ENCODE results near the gene ITM2C. TPM values are rescaled to one million over a fixed set of nuclear protein-coding genes. Genes with fewer than 3 reads are reported as not detected.

The ITM2C gene
- polyA plus RNA-seq, 3 donors = 1.4 to 3.2 (median 2.9) TPM

DNA sequence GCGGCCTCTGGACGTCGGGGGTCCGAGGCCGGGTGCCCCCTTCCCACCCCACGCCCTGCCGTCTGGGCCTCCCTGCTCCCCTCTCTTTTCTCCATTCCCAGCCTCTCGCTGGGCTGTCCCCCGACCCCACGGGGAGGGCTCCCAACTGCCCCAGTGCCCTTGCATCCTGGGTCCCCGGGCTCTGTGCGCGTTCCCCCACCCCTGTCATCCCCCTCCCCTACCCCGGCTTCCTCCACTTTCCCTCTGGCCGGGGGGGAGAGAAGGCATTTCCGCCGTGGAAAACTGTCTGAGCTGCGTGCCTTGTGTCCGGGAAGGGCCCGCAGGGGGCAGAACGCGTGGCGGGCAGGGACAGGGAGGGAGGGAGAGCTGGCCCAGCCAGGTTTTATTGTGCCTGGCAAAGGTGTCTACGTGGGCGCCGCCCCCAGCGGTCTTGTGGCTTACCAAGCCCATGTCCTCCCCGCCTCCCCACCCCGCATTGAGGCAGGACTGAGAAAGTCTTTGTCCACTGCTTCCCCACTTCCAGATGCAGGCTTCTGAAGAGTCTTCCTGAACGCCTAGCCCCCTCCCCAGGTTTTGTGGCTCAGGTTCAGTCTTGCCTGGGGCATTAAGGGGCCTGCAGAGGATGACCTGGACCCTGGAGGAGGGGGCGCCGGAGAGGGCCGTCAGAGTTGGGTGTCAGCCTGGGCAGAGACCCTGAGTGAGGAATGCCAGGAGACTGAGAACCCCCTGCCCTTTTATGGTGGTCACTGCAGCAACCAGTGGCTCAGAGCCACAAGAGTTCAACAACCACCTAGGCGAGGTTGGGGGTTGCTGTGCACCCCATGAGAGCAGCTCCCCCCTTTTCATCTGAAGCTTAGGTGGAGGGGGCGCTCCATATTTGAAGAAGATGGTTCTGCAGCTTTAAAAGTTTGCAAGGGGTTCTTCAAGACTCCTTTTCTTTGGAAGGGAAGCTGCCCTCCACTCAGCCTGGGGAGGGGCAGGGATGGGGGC lies 1.3 kb downstream of the ITM2C start:
- Histone ChIP-seq H3K9ac (ENCODE audit: insufficient read depth, low read length, poor library complexity, severe bottlenecking) (no peak overlapping the region), H3K4me3 (replicated peaks in 1 of 3; ENCODE audit: low read depth in 2 of 3, low read length in 3 of 3) (peak overlapping the region in 2 of 3 experiments; percentile 40 to 78), H3K27me3 (ENCODE audit: control insufficient read depth in 2 of 2, insufficient read depth in 2 of 2, low read length in 2 of 2) (peaks cover 3 to 30% of the 10 kb centered on the region in 2 donors), H3K27ac (ENCODE audit: low read depth in 1 of 2, low read length in 2 of 2) (no peak overlapping the region), H3K9me3 (replicated peaks in 1 of 2; ENCODE audit: control insufficient read depth in 1 of 2, insufficient read depth in 1 of 2, low read length in 2 of 2) (no peaks in the 10 kb centered on the region), H3K79me2 (ENCODE audit: insufficient read depth, low read length) (no peaks in the 10 kb centered on the region), H4K20me1 (ENCODE audit: insufficient read depth, low read length) (no peaks in the 10 kb centered on the region), H3K4me1 (ENCODE audit: control insufficient read depth in 1 of 2, insufficient read depth in 2 of 2, low read length in 2 of 2) (peaks cover 44 to 51% of the 10 kb centered on the region in 2 donors), H3K4me2 (replicated peaks; ENCODE audit: extremely low read depth, low read length, poor library complexity, severe bottlenecking) (peak overlapping the region; percentile 89), H3K36me3 (replicated peaks in 1 of 2; ENCODE audit: control insufficient read depth in 1 of 2, insufficient read depth in 2 of 2, low read length in 2 of 2) (no peaks in the 10 kb centered on the region), H2AFZ (ENCODE audit: insufficient read depth, low read depth, low read length, poor library complexity, severe bottlenecking) (peak overlapping the region; percentile 61)
- 6% methylated on average over 21 of the region's 35 CpGs for WGBS (ENCODE audit: insufficient coverage)
- intact Hi-C loops (cut with micrococcal nuclease) = no loop called here
- peaks cover 44 to 62% (median 49%) of the 10 kb centered on the region in 3 donors for H3K27me3 Mint-ChIP-seq (ENCODE audit: low read depth in 3 of 3)
- peaks cover 56% of the 10 kb centered on the region for H3K4me1 Mint-ChIP-seq
- H3K4me3 Mint-ChIP-seq = peak overlapping the region; percentile 79 to 99
- DNase-seq = no peak
- TF ChIP-seq, protein P1, sequence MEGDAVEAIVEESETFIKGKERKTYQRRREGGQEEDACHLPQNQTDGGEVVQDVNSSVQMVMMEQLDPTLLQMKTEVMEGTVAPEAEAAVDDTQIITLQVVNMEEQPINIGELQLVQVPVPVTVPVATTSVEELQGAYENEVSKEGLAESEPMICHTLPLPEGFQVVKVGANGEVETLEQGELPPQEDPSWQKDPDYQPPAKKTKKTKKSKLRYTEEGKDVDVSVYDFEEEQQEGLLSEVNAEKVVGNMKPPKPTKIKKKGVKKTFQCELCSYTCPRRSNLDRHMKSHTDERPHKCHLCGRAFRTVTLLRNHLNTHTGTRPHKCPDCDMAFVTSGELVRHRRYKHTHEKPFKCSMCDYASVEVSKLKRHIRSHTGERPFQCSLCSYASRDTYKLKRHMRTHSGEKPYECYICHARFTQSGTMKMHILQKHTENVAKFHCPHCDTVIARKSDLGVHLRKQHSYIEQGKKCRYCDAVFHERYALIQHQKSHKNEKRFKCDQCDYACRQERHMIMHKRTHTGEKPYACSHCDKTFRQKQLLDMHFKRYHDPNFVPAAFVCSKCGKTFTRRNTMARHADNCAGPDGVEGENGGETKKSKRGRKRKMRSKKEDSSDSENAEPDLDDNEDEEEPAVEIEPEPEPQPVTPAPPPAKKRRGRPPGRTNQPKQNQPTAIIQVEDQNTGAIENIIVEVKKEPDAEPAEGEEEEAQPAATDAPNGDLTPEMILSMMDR (IDR thresholded peaks at IDR 0.05) = no peak
- peaks cover 3 to 4% of the 10 kb centered on the region in 2 donors for H3K36me3 Mint-ChIP-seq
- peak overlapping the region in 2 of 7 donors; percentile 13 to 31 for H3K27ac Mint-ChIP-seq
- H3K9me3 Mint-ChIP-seq = peaks cover 0 to 11% (median 0%) of the 10 kb centered on the region in 7 donors

DNA sequence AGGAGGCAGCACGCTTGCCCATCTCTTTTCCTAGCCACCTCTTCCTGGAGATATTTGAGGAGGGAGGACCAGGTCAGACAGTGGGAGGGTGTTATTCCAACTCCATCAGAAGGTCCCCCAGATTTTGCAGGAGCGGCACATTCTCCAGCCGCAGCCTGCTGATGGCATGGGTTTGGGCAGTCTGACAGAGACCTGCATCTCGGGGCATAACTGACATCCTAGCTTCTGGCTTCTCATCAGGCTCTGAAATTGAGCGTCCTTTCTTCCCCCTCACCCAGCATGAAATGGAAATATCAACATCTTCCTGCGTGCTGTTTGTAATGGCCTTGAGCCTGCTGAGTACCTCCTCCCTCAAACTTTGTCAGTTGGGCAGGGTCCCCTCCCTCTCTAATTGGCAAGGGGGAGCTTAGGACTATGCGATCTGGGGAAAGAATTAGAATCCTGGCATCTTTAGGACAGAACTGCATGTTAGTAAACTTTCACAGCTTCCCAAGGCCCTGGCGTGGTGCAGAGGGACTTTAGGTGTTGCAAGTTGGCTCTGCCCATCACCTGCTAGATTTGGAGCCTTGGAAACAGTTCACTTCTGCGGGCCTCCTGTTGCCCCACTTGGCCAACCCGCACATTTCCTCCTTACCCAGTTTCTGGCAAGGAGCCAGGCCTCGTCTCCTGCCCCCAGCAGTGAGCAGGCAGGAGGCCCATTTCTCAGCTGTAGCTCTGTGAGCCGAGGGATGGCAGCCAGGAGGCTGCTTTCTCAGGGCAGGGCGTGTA lies 2.2 kb downstream of the ITM2C start:
- Histone ChIP-seq H4K20me1 (ENCODE audit: insufficient read depth, low read length) (no peaks in the 10 kb centered on the region), H3K27me3 (ENCODE audit: control insufficient read depth in 2 of 2, insufficient read depth in 2 of 2, low read length in 2 of 2) (peaks cover 3 to 30% of the 10 kb centered on the region in 2 donors), H3K9me3 (replicated peaks in 1 of 2; ENCODE audit: control insufficient read depth in 1 of 2, insufficient read depth in 1 of 2, low read length in 2 of 2) (no peaks in the 10 kb centered on the region), H3K4me1 (ENCODE audit: control insufficient read depth in 1 of 2, insufficient read depth in 2 of 2, low read length in 2 of 2) (peaks cover 45 to 55% of the 10 kb centered on the region in 2 donors), H2AFZ (ENCODE audit: insufficient read depth, low read depth, low read length, poor library complexity, severe bottlenecking) (no peak overlapping the region), H3K79me2 (ENCODE audit: insufficient read depth, low read length) (no peaks in the 10 kb centered on the region), H3K4me2 (replicated peaks; ENCODE audit: extremely low read depth, low read length, poor library complexity, severe bottlenecking) (no peak overlapping the region), H3K4me3 (replicated peaks in 1 of 3; ENCODE audit: low read depth in 2 of 3, low read length in 3 of 3) (no peak overlapping the region), H3K9ac (ENCODE audit: insufficient read depth, low read length, poor library complexity, severe bottlenecking) (no peak overlapping the region), H3K36me3 (replicated peaks in 1 of 2; ENCODE audit: control insufficient read depth in 1 of 2, insufficient read depth in 2 of 2, low read length in 2 of 2) (no peaks in the 10 kb centered on the region), H3K27ac (ENCODE audit: low read depth in 1 of 2, low read length in 2 of 2) (no peak overlapping the region)
- H3K27ac Mint-ChIP-seq = peak overlapping the region in 1 of 7 donors; percentile 57
- WGBS (ENCODE audit: insufficient coverage) = 9% methylated on average over 9 of the region's 13 CpGs
- TF ChIP-seq, protein P1 (IDR thresholded peaks at IDR 0.05) = no peak
- intact Hi-C loops (cut with micrococcal nuclease) = no loop called here
- H3K9me3 Mint-ChIP-seq = peaks cover 0 to 11% (median 0%) of the 10 kb centered on the region in 7 donors
- DNase-seq = peak in 2 of 3 donors; percentile 26 to 59
- peaks cover 40 to 54% (median 43%) of the 10 kb centered on the region in 3 donors for H3K27me3 Mint-ChIP-seq (ENCODE audit: low read depth in 3 of 3)
- H3K4me1 Mint-ChIP-seq = peaks cover 58% of the 10 kb centered on the region
- H3K36me3 Mint-ChIP-seq = peaks cover 3 to 4% of the 10 kb centered on the region in 2 donors
- H3K4me3 Mint-ChIP-seq = peak overlapping the region; percentile 9 to 46

Data from CD14-positive monocyte (primary cell).